ENCODE data around the gene IRF5.

Gene IRF5

DNA sequence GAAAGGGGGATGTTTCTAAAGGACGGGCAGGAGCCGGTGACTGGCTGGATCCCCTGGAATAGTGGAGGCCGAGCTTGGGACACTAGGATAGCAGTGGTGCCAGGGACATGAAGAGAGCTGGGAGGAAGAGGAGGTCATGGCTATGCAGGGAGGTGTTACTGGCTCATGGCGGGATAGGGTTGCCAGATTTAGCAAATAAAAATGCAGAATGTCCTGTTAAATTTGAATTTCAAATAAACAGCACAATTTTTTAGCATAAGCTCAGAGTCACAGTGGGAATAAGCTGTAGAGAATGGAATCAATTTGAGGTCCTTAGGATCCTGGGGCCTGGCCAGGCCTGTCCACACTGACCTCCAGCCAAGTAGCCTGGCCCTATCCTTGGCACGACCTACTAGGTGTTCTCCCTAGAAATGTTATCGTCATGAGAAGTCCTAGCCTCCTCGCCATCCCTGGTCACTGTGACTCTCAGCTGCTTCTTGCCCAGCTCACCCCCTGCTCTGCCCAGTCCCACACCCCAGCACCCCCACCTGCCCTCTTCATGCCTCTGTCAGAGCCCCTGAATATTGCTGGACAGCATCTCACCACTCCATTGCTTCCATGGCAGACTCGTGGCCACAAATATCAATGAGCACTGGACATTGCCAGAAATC lies 19.6 kb upstream of the IRF5 start:
- Histone ChIP-seq H3K4me2 (ENCODE audit: low read depth, low read length, poor library complexity, severe bottlenecking) (no peak overlapping the region), H3K27me3 (ENCODE audit: insufficient read depth, low read length, poor library complexity, severe bottlenecking) (no peaks in the 10 kb centered on the region)

DNA sequence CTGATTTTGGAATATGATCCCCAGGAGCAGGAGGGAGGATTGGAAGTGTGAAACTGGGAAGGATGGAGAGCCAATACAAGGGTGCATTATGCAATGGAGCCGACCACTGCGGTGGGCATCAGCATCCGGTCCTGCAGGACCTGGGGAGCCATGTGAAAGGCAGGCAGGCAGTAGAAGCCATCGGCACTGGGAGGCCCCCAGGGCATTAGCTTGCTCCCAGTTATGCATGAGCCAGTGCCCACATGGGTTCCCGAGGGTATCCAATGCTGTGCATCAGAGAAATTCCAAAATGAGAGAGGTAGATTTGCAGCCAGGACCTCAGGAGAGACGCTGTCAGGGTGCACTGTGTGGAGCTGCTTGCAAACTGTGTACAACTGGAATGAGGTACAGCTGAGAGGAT lies 18.5 kb upstream of the IRF5 start:
- TF ChIP-seq, protein P1, sequence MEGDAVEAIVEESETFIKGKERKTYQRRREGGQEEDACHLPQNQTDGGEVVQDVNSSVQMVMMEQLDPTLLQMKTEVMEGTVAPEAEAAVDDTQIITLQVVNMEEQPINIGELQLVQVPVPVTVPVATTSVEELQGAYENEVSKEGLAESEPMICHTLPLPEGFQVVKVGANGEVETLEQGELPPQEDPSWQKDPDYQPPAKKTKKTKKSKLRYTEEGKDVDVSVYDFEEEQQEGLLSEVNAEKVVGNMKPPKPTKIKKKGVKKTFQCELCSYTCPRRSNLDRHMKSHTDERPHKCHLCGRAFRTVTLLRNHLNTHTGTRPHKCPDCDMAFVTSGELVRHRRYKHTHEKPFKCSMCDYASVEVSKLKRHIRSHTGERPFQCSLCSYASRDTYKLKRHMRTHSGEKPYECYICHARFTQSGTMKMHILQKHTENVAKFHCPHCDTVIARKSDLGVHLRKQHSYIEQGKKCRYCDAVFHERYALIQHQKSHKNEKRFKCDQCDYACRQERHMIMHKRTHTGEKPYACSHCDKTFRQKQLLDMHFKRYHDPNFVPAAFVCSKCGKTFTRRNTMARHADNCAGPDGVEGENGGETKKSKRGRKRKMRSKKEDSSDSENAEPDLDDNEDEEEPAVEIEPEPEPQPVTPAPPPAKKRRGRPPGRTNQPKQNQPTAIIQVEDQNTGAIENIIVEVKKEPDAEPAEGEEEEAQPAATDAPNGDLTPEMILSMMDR (conservative IDR thresholded peaks at IDR 0.05; ENCODE audit: low read length), result no peak
- TF ChIP-seq EZH2phosphoT487 (IDR thresholded peaks at IDR 0.05; ENCODE audit: borderline replicate concordance), result no peak
- H3K9ac ChIP-seq (ENCODE audit: low read depth, low read length, poor library complexity, severe bottlenecking), result no peak overlapping the region

More for the DNA sequence above, 19.6 kb upstream of the IRF5 start:
- H3K9me3 ChIP-seq (ENCODE audit: insufficient read depth, low read depth, low read length), result no peaks in the 10 kb centered on the region
- H3K4me1 ChIP-seq (ENCODE audit: insufficient read depth, low read length, poor library complexity, severe bottlenecking), result no peaks in the 10 kb centered on the region
- H3K9me2 ChIP-seq (replicated peaks; ENCODE audit: low read depth, low read length), result no peaks in the 10 kb centered on the region
- no peaks in the 10 kb centered on the region for H4K20me1 ChIP-seq (ENCODE audit: insufficient read depth, low read length, poor library complexity, severe bottlenecking)
- no peaks in the 10 kb centered on the region for H3F3A ChIP-seq (ENCODE audit: low read depth)
- TF ChIP-seq EZH2phosphoT487 (IDR thresholded peaks at IDR 0.05; ENCODE audit: borderline replicate concordance), result no peak
- TF ChIP-seq, protein P1 (conservative IDR thresholded peaks at IDR 0.05; ENCODE audit: low read length), result no peak
- no peak overlapping the region for H3K9ac ChIP-seq (ENCODE audit: low read depth, low read length, poor library complexity, severe bottlenecking)
- no peaks in the 10 kb centered on the region for H3K36me3 ChIP-seq (ENCODE audit: insufficient read depth, low read length)
- H3K4me3 ChIP-seq (ENCODE audit: low read length, poor library complexity, severe bottlenecking), result no peak overlapping the region
- H2AFZ ChIP-seq (ENCODE audit: low read length), result no peak overlapping the region
- H3K79me2 ChIP-seq (ENCODE audit: insufficient read depth, low read length), result no peaks in the 10 kb centered on the region

DNA sequence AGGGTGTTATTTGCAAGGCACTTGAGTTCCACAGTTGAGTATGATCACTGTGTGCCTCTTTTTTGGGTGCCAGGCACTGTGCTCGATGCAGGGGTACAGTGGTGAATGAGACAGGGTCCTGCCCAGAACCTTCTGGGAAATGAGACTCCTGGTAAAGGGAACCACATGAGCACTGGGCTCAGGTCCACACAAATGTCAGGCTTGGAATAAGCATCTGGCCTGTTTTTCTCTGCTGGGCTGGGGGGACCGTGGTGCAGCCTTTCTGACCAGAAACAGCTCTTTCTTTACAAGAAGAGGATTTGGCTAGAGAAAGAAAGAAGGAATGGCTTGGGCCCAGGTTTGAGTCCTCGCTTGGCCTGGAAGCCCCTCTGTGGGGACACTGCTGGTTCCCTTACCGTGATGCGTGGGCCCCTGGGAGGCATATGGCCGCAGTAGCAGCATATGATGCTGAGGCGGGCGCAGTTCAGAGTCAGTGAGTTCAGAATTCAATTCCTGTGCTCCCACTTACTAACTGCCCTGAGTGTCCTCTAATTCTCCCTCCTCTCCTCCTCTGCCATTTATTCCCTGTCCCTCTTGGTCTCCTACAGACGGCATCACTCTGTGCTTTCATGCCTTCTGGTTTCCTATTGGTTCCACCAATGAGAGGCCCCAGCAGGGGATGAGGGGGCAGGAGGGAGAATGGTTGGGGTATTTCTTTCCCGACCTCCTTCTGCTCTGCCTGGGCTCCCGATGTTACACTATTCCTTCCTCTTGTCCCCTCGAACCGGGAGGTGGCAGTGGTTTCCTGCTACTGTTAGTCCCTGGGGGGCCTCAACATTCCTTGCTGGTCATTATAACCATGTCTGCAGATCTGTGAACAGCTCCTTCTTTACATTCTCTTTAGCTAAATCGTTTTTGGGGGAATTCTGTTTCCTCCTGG lies 17.6 kb upstream of the IRF5 start:
- Histone ChIP-seq H3K79me2 (ENCODE audit: insufficient read depth, low read length) (no peaks in the 10 kb centered on the region), H4K20me1 (ENCODE audit: insufficient read depth, low read length, poor library complexity, severe bottlenecking) (no peaks in the 10 kb centered on the region), H3K36me3 (ENCODE audit: insufficient read depth, low read length) (no peaks in the 10 kb centered on the region), H2AFZ (ENCODE audit: low read length) (no peak overlapping the region), H3K4me3 (ENCODE audit: low read length, poor library complexity, severe bottlenecking) (no peak overlapping the region), H3K27me3 (ENCODE audit: insufficient read depth, low read length, poor library complexity, severe bottlenecking) (no peaks in the 10 kb centered on the region), H3F3A (ENCODE audit: low read depth) (no peaks in the 10 kb centered on the region), H3K9me2 (replicated peaks; ENCODE audit: low read depth, low read length) (no peaks in the 10 kb centered on the region), H3K4me1 (ENCODE audit: insufficient read depth, low read length, poor library complexity, severe bottlenecking) (no peaks in the 10 kb centered on the region), H3K9me3 (ENCODE audit: insufficient read depth, low read depth, low read length) (no peaks in the 10 kb centered on the region), H3K9ac (ENCODE audit: low read depth, low read length, poor library complexity, severe bottlenecking) (no peak overlapping the region), H3K4me2 (ENCODE audit: low read depth, low read length, poor library complexity, severe bottlenecking) (no peak overlapping the region)
- TF ChIP-seq, protein P1 (conservative IDR thresholded peaks at IDR 0.05; ENCODE audit: low read length), result no peak
- no peak for TF ChIP-seq EZH2phosphoT487 (IDR thresholded peaks at IDR 0.05; ENCODE audit: borderline replicate concordance)

More for the DNA sequence above, 18.5 kb upstream of the IRF5 start:
- H2AFZ ChIP-seq (ENCODE audit: low read length), result no peak overlapping the region
- H3K4me1 ChIP-seq (ENCODE audit: insufficient read depth, low read length, poor library complexity, severe bottlenecking), result no peaks in the 10 kb centered on the region
- no peaks in the 10 kb centered on the region for H3K9me2 ChIP-seq (replicated peaks; ENCODE audit: low read depth, low read length)
- H3K4me3 ChIP-seq (ENCODE audit: low read length, poor library complexity, severe bottlenecking), result no peak overlapping the region
- H3K9me3 ChIP-seq (ENCODE audit: insufficient read depth, low read depth, low read length), result no peaks in the 10 kb centered on the region
- H3K36me3 ChIP-seq (ENCODE audit: insufficient read depth, low read length), result no peaks in the 10 kb centered on the region
- H3K27me3 ChIP-seq (ENCODE audit: insufficient read depth, low read length, poor library complexity, severe bottlenecking), result no peaks in the 10 kb centered on the region
- H3K79me2 ChIP-seq (ENCODE audit: insufficient read depth, low read length), result no peaks in the 10 kb centered on the region
- no peaks in the 10 kb centered on the region for H3F3A ChIP-seq (ENCODE audit: low read depth)
- H4K20me1 ChIP-seq (ENCODE audit: insufficient read depth, low read length, poor library complexity, severe bottlenecking), result no peaks in the 10 kb centered on the region
- H3K4me2 ChIP-seq (ENCODE audit: low read depth, low read length, poor library complexity, severe bottlenecking), result no peak overlapping the region
